OCI-LY1 (cell line): ENCODE measurements around the gene TBC1D14.

Experiments
- H2AFZ ChIP-seq: fragments of 200-600 bp; sonication (generic), shearing (Covaris generic); 2 replicates; pipeline ENCODE4 v1.6.0; 2014; ENCODE audit warnings: antibody characterized with exemption, mild to moderate bottlenecking, low read length
- H3F3A ChIP-seq: fragments of 200-600 bp; sonication (generic), shearing (Covaris generic); 2 replicates; pipeline ENCODE4 v1.6.0; 2014; ENCODE audit warnings: mild to moderate bottlenecking, antibody characterized with exemption, low read length, moderate library complexity; ENCODE audit not compliant: insufficient read depth
- H3K27ac ChIP-seq: fragments of 200-600 bp; sonication (generic); 2 replicates; pipeline ENCODE4 v1.5.1; 2014; ENCODE audit warnings: low read length, mixed run types, mild to moderate bottlenecking, low read depth; ENCODE audit not compliant: poor library complexity, severe bottlenecking
- H3K27me3 ChIP-seq: fragments of 200-600 bp; sonication (generic); 2 replicates; pipeline ENCODE4 v1.6.0; 2014; ENCODE audit warnings: antibody characterized with exemption, mild to moderate bottlenecking, low read length, moderate library complexity; ENCODE audit not compliant: insufficient read depth
- H3K36me3 ChIP-seq: fragments of 200-600 bp; sonication (generic); 2 replicates; pipeline ENCODE4 v1.6.1; 2014; ENCODE audit warnings: mild to moderate bottlenecking, antibody characterized with exemption, low read length, moderate library complexity, mixed read lengths; ENCODE audit not compliant: insufficient read depth
- H3K4me1 ChIP-seq: fragments of 200-600 bp; sonication (generic); 2 replicates; pipeline ENCODE4 v1.5.1; 2014; ENCODE audit warnings: mild to moderate bottlenecking, low read length, moderate library complexity; ENCODE audit not compliant: insufficient read depth, severe bottlenecking
- H3K4me2 ChIP-seq: fragments of 200-600 bp; sonication (generic), shearing (Covaris generic); 2 replicates; pipeline ENCODE4 v1.6.1; 2014; ENCODE audit warnings: low read length
- H3K4me3 ChIP-seq: fragments of 200-600 bp; sonication (generic); 2 replicates; pipeline ENCODE4 v1.5.1; 2014; ENCODE audit warnings: low read length, low read depth, mild to moderate bottlenecking, mixed read lengths; ENCODE audit not compliant: poor library complexity, severe bottlenecking
- H3K79me2 ChIP-seq: fragments of 200-600 bp; shearing (Covaris generic); 2 replicates; pipeline ENCODE4 v1.6.1; 2016; ENCODE audit warnings: mixed run types, low read length, mixed read lengths; ENCODE audit not compliant: insufficient read depth
- H3K9ac ChIP-seq: fragments of 200-600 bp; sonication (generic), shearing (Covaris generic); 2 replicates; pipeline ENCODE4 v1.6.1; 2014; ENCODE audit warnings: mild to moderate bottlenecking, low read length, mixed read lengths
- H3K9me2 ChIP-seq: fragments of 200-600 bp; sonication (generic), shearing (Covaris generic); 2 replicates; pipeline ENCODE4 v1.6.1; 2014; ENCODE audit warnings: low read depth, mild to moderate bottlenecking, low read length, mixed read lengths
- H3K9me3 ChIP-seq: fragments of 200-600 bp; shearing (Covaris generic); 2 replicates; pipeline ENCODE4 v1.6.1; 2014; ENCODE audit warnings: low read length, mixed read lengths
- H4K20me1 ChIP-seq: fragments of 200-600 bp; sonication (generic), shearing (Covaris generic); 2 replicates; pipeline ENCODE4 v1.6.0; 2016; ENCODE audit warnings: mild to moderate bottlenecking, low read length; ENCODE audit not compliant: insufficient read depth
- EZH2 ChIP-seq: fragments of 200-600 bp; sonication (generic), shearing (Covaris generic); IDR thresholded peaks from 2 replicates; pipeline ENCODE4 v1.8.0; 2017; ENCODE audit warnings: borderline replicate concordance, mixed run types, mild to moderate bottlenecking, antibody characterized with exemption, low read length, moderate library complexity, mixed read lengths
- TF ChIP-seq, protein P1 (sequence below): fragments of 200-600 bp; sonication (generic), shearing (Covaris generic); IDR thresholded peaks from 2 replicates; pipeline ENCODE4 v1.5.1; 2017; ENCODE audit warnings: mild to moderate bottlenecking, antibody characterized with exemption, low read length, moderate library complexity, mixed read lengths

The TBC1D14 gene

DNA sequence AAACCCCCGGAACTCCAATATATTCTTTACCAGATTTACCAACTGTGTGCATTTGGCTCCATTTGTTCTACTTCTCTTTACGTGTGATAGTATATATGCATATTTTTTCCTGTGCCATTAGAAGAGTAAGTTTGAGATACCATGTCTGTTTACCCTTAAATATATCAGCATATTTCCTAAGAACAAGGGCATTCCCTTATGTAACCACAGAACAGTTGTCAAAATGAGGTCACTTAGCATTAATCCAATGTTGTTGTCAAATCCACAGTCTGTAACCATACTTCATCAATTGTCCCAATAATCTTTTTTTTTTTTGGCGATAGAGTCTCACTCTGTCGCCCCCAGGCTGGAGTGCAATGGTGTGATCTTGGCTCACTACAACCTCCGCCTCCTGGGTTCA, 55.2 kb downstream of the TBC1D14 start:
- Histone ChIP-seq H3K9me3 (no peaks in the 10 kb centered on the region), H4K20me1 (no peaks in the 10 kb centered on the region), H3K79me2 (no peaks in the 10 kb centered on the region), H3K4me2 (no peak overlapping the region), H3K4me3 (no peak overlapping the region), H3F3A (no peaks in the 10 kb centered on the region), H3K9me2 (no peaks in the 10 kb centered on the region), H3K36me3 (peaks cover 4% of the 10 kb centered on the region; the same call in 1 of the 2 replicates), H3K4me1 (peaks cover 49% of the 10 kb centered on the region), H2AFZ (no peak overlapping the region), H3K27ac (no peak overlapping the region), H3K9ac (no peak overlapping the region), H3K27me3 (no peaks in the 10 kb centered on the region)
- TF ChIP-seq, protein P1, sequence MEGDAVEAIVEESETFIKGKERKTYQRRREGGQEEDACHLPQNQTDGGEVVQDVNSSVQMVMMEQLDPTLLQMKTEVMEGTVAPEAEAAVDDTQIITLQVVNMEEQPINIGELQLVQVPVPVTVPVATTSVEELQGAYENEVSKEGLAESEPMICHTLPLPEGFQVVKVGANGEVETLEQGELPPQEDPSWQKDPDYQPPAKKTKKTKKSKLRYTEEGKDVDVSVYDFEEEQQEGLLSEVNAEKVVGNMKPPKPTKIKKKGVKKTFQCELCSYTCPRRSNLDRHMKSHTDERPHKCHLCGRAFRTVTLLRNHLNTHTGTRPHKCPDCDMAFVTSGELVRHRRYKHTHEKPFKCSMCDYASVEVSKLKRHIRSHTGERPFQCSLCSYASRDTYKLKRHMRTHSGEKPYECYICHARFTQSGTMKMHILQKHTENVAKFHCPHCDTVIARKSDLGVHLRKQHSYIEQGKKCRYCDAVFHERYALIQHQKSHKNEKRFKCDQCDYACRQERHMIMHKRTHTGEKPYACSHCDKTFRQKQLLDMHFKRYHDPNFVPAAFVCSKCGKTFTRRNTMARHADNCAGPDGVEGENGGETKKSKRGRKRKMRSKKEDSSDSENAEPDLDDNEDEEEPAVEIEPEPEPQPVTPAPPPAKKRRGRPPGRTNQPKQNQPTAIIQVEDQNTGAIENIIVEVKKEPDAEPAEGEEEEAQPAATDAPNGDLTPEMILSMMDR, result no peak
- no peak for TF ChIP-seq EZH2

DNA sequence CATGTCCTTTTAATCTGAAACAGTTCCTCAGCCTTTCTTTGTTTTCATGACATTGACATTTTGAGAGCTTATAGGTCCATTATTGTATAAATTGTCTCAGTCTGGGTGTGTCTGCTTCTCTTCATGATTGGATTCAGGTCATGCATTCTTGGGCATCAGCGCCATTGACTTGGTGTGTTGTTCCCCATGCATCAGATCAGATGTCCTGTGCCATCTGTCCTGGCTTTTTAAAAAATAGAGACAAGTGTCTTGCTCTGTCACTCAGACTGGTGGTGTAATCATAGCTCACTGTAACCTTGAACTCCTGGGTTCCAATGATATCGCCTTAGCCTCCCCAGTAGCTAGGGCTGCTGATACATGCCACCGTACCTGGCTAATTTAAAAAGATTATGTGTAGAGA, 55.7 kb downstream of the TBC1D14 start:
- H3K9ac ChIP-seq, result no peak overlapping the region
- no peak overlapping the region for H2AFZ ChIP-seq
- no peaks in the 10 kb centered on the region for H3K9me3 ChIP-seq
- H3K4me2 ChIP-seq, result no peak overlapping the region
- no peaks in the 10 kb centered on the region for H3K9me2 ChIP-seq
- no peaks in the 10 kb centered on the region for H3K79me2 ChIP-seq
- H3K27me3 ChIP-seq, result no peaks in the 10 kb centered on the region
- no peak overlapping the region for H3K27ac ChIP-seq
- peaks cover 54% of the 10 kb centered on the region for H3K4me1 ChIP-seq
- H3K4me3 ChIP-seq, result no peak overlapping the region
- no peaks in the 10 kb centered on the region for H3F3A ChIP-seq
- peaks cover 4% of the 10 kb centered on the region; the same call in 1 of the 2 replicates for H3K36me3 ChIP-seq
- no peak for TF ChIP-seq EZH2
- TF ChIP-seq, protein P1, result no peak
- H4K20me1 ChIP-seq, result no peaks in the 10 kb centered on the region

DNA sequence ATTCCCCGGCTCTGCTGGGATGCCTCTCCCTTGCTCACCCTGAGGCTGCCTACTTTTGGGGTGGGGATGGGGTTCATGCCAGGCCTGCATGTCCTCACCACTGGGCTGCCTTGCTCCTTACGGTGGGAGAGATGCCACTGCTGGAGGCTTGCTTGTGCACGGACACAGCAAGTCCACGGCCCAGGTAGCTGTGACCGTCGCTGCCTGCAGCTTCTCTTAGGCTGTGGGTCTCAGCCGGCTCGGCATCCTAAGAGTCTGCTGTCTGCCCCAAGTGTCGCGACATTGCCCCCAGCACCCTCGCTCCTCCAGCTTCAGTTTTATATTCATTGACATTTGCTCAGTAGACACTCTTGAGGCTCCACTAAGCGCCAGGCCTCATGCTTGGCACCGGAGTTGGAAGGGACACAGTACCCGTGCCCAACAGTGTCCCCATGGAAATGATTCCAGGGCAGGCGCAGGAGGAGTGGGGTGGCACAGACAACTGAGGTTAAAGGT, 58.3 kb downstream of the TBC1D14 start:
- no peak overlapping the region for H2AFZ ChIP-seq
- H3K79me2 ChIP-seq, result no peaks in the 10 kb centered on the region
- H3K27ac ChIP-seq, result no peak overlapping the region
- no peak overlapping the region for H3K4me3 ChIP-seq
- H4K20me1 ChIP-seq, result no peaks in the 10 kb centered on the region
- H3K27me3 ChIP-seq, result no peaks in the 10 kb centered on the region
- H3K4me1 ChIP-seq, result peaks cover 47% of the 10 kb centered on the region
- peaks cover 4% of the 10 kb centered on the region; the same call in 1 of the 2 replicates for H3K36me3 ChIP-seq
- TF ChIP-seq, protein P1, result no peak
- TF ChIP-seq EZH2, result no peak
- H3K9me2 ChIP-seq, result no peaks in the 10 kb centered on the region
- H3K9me3 ChIP-seq, result no peaks in the 10 kb centered on the region
- no peak overlapping the region for H3K9ac ChIP-seq
- H3K4me2 ChIP-seq, result no peak overlapping the region
- no peaks in the 10 kb centered on the region for H3F3A ChIP-seq
